K562 (cell line): ENCODE results near the gene C1QTNF12. TPM values are rescaled to one million over a fixed set of nuclear protein-coding genes. Genes with fewer than 3 reads are reported as not detected.
A peak's percentile ranks its signal among the peaks of the same experiment; 100 is the strongest.

Experiments
- ATF1 ChIP-seq, 2 experiments: fragments of 450-650 bp in 1 of 2; IDR thresholded peaks; 2 replicates each; pipeline ENCODE4 v1.6.1; 2016; ENCODE audit warnings: missing compliant biosample characterization in 1 of 2, missing genetic modification characterization in 1 of 2
- ATF6 ChIP-seq: sonication (generic); formaldehyde crosslinking; IDR thresholded peaks from 2 replicates; pipeline ENCODE4 v1.4.0; 2020; ENCODE audit warnings: mild to moderate bottlenecking, missing genetic modification reagents
- ATF7 ChIP-seq: fragments of 450-650 bp; IDR thresholded peaks from 2 replicates; pipeline ENCODE4 v1.7.1; 2014; ENCODE audit warnings: mild to moderate bottlenecking, moderate library complexity
- DDX20 ChIP-seq: fragments of 450-650 bp; IDR thresholded peaks from 2 replicates; pipeline ENCODE4 v1.6.1; 2016; ENCODE audit warnings: missing genetic modification characterization, low read depth, mild to moderate bottlenecking, missing compliant biosample characterization, moderate library complexity
- DNMT1 ChIP-seq: fragments of 450-650 bp; IDR thresholded peaks from 2 replicates; pipeline ENCODE4 v1.6.1; 2016; ENCODE audit warnings: antibody characterized with exemption, mild to moderate bottlenecking
- FOXJ2 ChIP-seq: fragments of 200-800 bp; sonication (Bioruptor generic); IDR thresholded peaks from 2 replicates; pipeline ENCODE4 v1.6.1; 2016; ENCODE audit warnings: missing genetic modification characterization, missing compliant biosample characterization
- GATAD2A ChIP-seq: fragments of 450-650 bp; IDR thresholded peaks from 2 replicates; pipeline ENCODE4 v1.6.1; 2017
- GTF2A2 ChIP-seq: IDR thresholded peaks from 2 replicates; pipeline ENCODE4 v1.6.1; 2016; ENCODE audit warnings: mild to moderate bottlenecking, missing genetic modification characterization, missing compliant biosample characterization
- HDAC8 ChIP-seq: fragments of 450-650 bp; IDR thresholded peaks from 2 replicates; pipeline ENCODE4 v1.6.1; 2016; ENCODE audit warnings: mild to moderate bottlenecking, missing genetic modification characterization, moderate library complexity, missing compliant biosample characterization
- HNRNPH1 ChIP-seq: fragments of 200-400 bp; formaldehyde crosslinking; optimal IDR thresholded peaks from 2 replicates; pipeline ENCODE3; 2017; ENCODE audit warnings: low read depth, mild to moderate bottlenecking, low read length, moderate library complexity
- IFI16 ChIP-seq: fragments of 250-450 bp; sonication (Bioruptor Pico); IDR thresholded peaks from 2 replicates; pipeline ENCODE4 v2.1.2; 2022; ENCODE audit warnings: mild to moderate bottlenecking, inconsistent platforms
- MCM3 ChIP-seq: fragments of 450-650 bp; IDR thresholded peaks from 2 replicates; pipeline ENCODE4 v1.6.1; 2016
- MECOM ChIP-seq: fragments of 250-450 bp; sonication (Bioruptor Pico); IDR thresholded peaks from 2 replicates; pipeline ENCODE4 v1.8.0; 2022; ENCODE audit warnings: inconsistent platforms
- MTA3 ChIP-seq: fragments of 450-650 bp; formaldehyde crosslinking; IDR thresholded peaks from 2 replicates; pipeline ENCODE4 v1.6.1; 2017; ENCODE audit warnings: mild to moderate bottlenecking, borderline replicate concordance
- NFE2 ChIP-seq: IDR thresholded peaks from 2 replicates; pipeline ENCODE4 v1.6.1; 2014; ENCODE audit warnings: antibody characterized with exemption, low read depth
- PHB ChIP-seq: fragments of 250-450 bp; sonication (Bioruptor Pico); IDR thresholded peaks from 2 replicates; pipeline ENCODE4 v1.5.0; 2021
- PREB ChIP-seq: sonication (generic); formaldehyde crosslinking; IDR thresholded peaks from 2 replicates; pipeline ENCODE4 v1.8.1; 2023; ENCODE audit warnings: mild to moderate bottlenecking, missing genetic modification reagents
- SIN3B ChIP-seq: fragments of 450-650 bp; IDR thresholded peaks from 2 replicates; pipeline ENCODE4 v1.6.1; 2017; ENCODE audit warnings: low read depth, mild to moderate bottlenecking, moderate library complexity
- SMAD3 ChIP-seq: fragments of 450-650 bp; formaldehyde crosslinking; conservative IDR thresholded peaks from 2 replicates; pipeline ENCODE4 v1.4.0; 2020; ENCODE audit warnings: mild to moderate bottlenecking
- SP1 ChIP-seq: sonication (generic); formaldehyde crosslinking; IDR thresholded peaks from 2 replicates; pipeline ENCODE4 v1.8.1; 2022; ENCODE audit warnings: mild to moderate bottlenecking, missing genetic modification reagents
- SP2 ChIP-seq: IDR thresholded peaks from 2 replicates; pipeline ENCODE4 v1.6.1; 2011; ENCODE audit warnings: mild to moderate bottlenecking, low read depth, low read length, moderate library complexity; ENCODE audit not compliant: poor library complexity, severe bottlenecking; ENCODE audit errors: extremely low read depth
- SREBF1 ChIP-seq: fragments of 150-350 bp; IDR thresholded peaks from 2 replicates; pipeline ENCODE4 v1.6.1; 2014; ENCODE audit warnings: antibody characterized with exemption, low read depth, low read length, borderline replicate concordance
- SREBF2 ChIP-seq: sonication (generic); formaldehyde crosslinking; IDR thresholded peaks from 2 replicates; pipeline ENCODE4 v1.4.0; 2020; ENCODE audit warnings: mild to moderate bottlenecking, missing genetic modification reagents
- STAG1 ChIP-seq: sonication (generic); formaldehyde crosslinking; IDR thresholded peaks from 2 replicates; pipeline ENCODE4 v1.5.0; 2020; ENCODE audit warnings: missing genetic modification reagents, borderline replicate concordance
- TAF7 ChIP-seq: fragments of 450-650 bp; IDR thresholded peaks from 2 replicates; pipeline ENCODE4 v1.6.1; 2016; ENCODE audit warnings: missing genetic modification characterization, missing compliant biosample characterization
- TBP ChIP-seq: optimal IDR thresholded peaks from 2 replicates; pipeline ENCODE3; 2011; ENCODE audit warnings: low read depth, low read length, improper control_type of control experiment
- USF1 ChIP-seq: sonication (generic); formaldehyde crosslinking; IDR thresholded peaks from 2 replicates; pipeline ENCODE4 v1.9.0; 2022; ENCODE audit warnings: mild to moderate bottlenecking, missing genetic modification reagents
- polyA plus RNA-seq, 8 experiments: library from polyadenylated mRNA; depleted of rRNA in 4 of 8; stranded (reverse) in 5 of 8; unstranded in 3 of 8; fragments of >200 nt; fragmentation: Nextera tagmentation in 2 of 8; fragmentation: Illumina TruSeq in 1 of 8; extraction: Ambion mirVana in 2 of 8; extraction: Trizol in 1 of 8; gene quantifications; 2 replicates each; pipeline versions ENCODE4 v1.2.1 to v1.2.3, GENCODE V29; 2011 to 2014; ENCODE audit warnings: inconsistent platforms in 1 of 8, missing spikeins in 1 of 8
- total RNA-seq, 7 experiments: library from RNA; depleted of rRNA in 6 of 7; stranded (reverse); fragments of >200 nt in 6 of 7; fragmentation: Illumina TruSeq in 2 of 7; extraction: Trizol in 2 of 7; gene quantifications; 2 replicates each; pipeline versions ENCODE4 v1.2.1 to v1.2.3, GENCODE V29; 2011 to 2021; ENCODE audit warnings: low replicate concordance in 1 of 7

The C1QTNF12 gene
- total and polyA plus RNA-seq, 9 of the 15 experiments (the other 6 are each of a cell fraction or from before 2014, with no cell fraction given), result 0.11 to 4.3 (median 0.93) TPM; not detected in 3

- TF ChIP-seq ATF6 (CRISPR knock-in tag) (peak; percentile 63; the same call in 1 of the 2 replicates), MCM3 (no peak), ATF7 (peak; percentile 57; the same call in 1 of the 2 replicates), GTF2A2 (tag) (no peak), PHB (no peak), USF1 (CRISPR knock-in tag) (peak; percentile 24; the same call in 1 of the 2 replicates), HNRNPH1 (no peak), ATF1 (CRISPR knock-in tag; IDR thresholded peaks at IDR 0.05) (no peak), ATF1 (tag; IDR thresholded peaks at IDR 0.05) (0 out of 2 replicates have a peak, but pooled peaks have one; percentile 9), SREBF2 (CRISPR knock-in tag) (peak; percentile 85; the same call in 1 of the 2 replicates), IFI16 (CRISPR knock-in tag) (no peak), PREB (CRISPR knock-in tag) (0 out of 2 replicates have a peak, but pooled peaks have one; percentile 35), DNMT1 (no peak), SP1 (peak; percentile 69), SP2 (no peak), GATAD2A (no peak), TAF7 (no peak), DDX20 (no peak), HDAC8 (tag) (no peak), MECOM (no peak), SIN3B (no peak; the same call in 1 of the 2 replicates), FOXJ2 (tag) (no peak), NFE2 (no peak), SREBF1 (no peak), TBP (no peak), MTA3 (peak; percentile 50; the same call in 1 of the 2 replicates), SMAD3 (CRISPR knock-in tag) (no peak), STAG1 (peak; percentile 92)
These were observed 45.3 kb upstream of the C1QTNF12 start (continued) for GRCh38 chr1:1291548-1292441.
